K562 (cell line): Measurements from ENCODE around the gene TRAPPC12. TPM values are rescaled to one million over a fixed set of nuclear protein-coding genes. Genes with fewer than 3 reads are reported as not detected.
"Not testable (repeated sequence)": the region's sequence is repeated elsewhere in the genome, so short reads cannot be mapped to it uniquely, and the experiment has no call there.

ENCODE experiments used
- ATAC-seq: fragments of 200-7000 bp; cut with Tn5 transposase; 3 replicates; pipeline ENCODE4 v1.9.1; 2020; ENCODE audit warnings: moderate library complexity
- BruUV-seq: library from RNA; stranded (reverse); fragments of 400-500 nt; replicated peaks from 2 replicates; lab custom pipeline; 2021; lab: Mats Ljungman, UMichigan
- CTCF ChIA-PET: fragments of 300-600 bp; formaldehyde crosslinking; extraction: SDS; loops from one replicate; lab custom pipeline; 2021; ENCODE audit warnings: low intra/inter-chr PET ratio; lab: Yijun Ruan, JAX
- POLR2A ChIA-PET: fragments of 300-600, 350-650 bp; sonication (Branson Sonifier 250); formaldehyde crosslinking; extraction: SDS; loops from one replicate; lab custom pipeline; 2021; ENCODE audit warnings: antibody characterized with exemption, inconsistent platforms; lab: Yijun Ruan, JAX
- DNase-seq, 4 experiments: peaks; one replicate each; pipeline versions ENCODE4 v3.0.0 to v3.0.0-alpha.2; 2011 to 2018; ENCODE audit warnings: low spot score in 3 of 4, mixed read lengths in 3 of 4; ENCODE audit errors: extremely low read depth in 1 of 4
- FAIRE-seq: peaks from 2 replicates; lab custom pipeline; 2011; peaks lifted over from hg19 to GRCh38; lab: Jason Lieb, UNC
- H2AFZ ChIP-seq: 2 replicates; pipeline ENCODE4 v1.6.0; 2011; ENCODE audit warnings: low read depth, low read length, control low read depth, inconsistent platforms
- H3K27ac ChIP-seq: fragments of 200-600 bp; 3 replicates; pipeline ENCODE4 v1.8.0; 2011; ENCODE audit warnings: low read depth, mild to moderate bottlenecking, control low read depth, inconsistent platforms, low read length, moderate library complexity, mixed read lengths; ENCODE audit errors: extremely low read depth
- H3K27me3 ChIP-seq, 2 experiments: fragments of 300-600 bp in 1 of 2; 2 replicates in 1 of 2; 3 replicates in 1 of 2; pipeline versions ENCODE4 v1.6.0 to v1.8.0; 2011; ENCODE audit warnings: inconsistent platforms in 2 of 2, low read length in 2 of 2, mild to moderate bottlenecking in 1 of 2, mixed read lengths in 1 of 2, moderate library complexity in 1 of 2; ENCODE audit not compliant: control insufficient read depth in 2 of 2, insufficient read depth in 2 of 2
- H3K36me3 ChIP-seq: fragments of 300-600 bp; 3 replicates; pipeline ENCODE4 v1.8.0; 2011; ENCODE audit warnings: mild to moderate bottlenecking, low read length, inconsistent platforms; ENCODE audit not compliant: control insufficient read depth, insufficient read depth
- H3K4me1 ChIP-seq, 2 experiments: fragments of 200-600 bp in 1 of 2; replicated peaks in 1 of 2; 2 replicates in 1 of 2; 3 replicates in 1 of 2; pipeline versions ENCODE4 v1.5.1 to v1.8.0; 2011; ENCODE audit warnings: inconsistent platforms in 2 of 2, low read length in 2 of 2, mild to moderate bottlenecking in 1 of 2, mixed read lengths in 1 of 2, moderate library complexity in 1 of 2; ENCODE audit not compliant: control insufficient read depth in 2 of 2, insufficient read depth in 2 of 2
- H3K4me2 ChIP-seq: 2 replicates; pipeline ENCODE4 v1.6.1; 2011; ENCODE audit warnings: low read length, control low read depth, inconsistent platforms, mixed read lengths; ENCODE audit not compliant: insufficient read depth
- H3K4me3 ChIP-seq: fragments of 200-600 bp; sonication (generic), shearing (Covaris generic); 2 replicates; pipeline ENCODE4 v1.5.1; 2016; ENCODE audit warnings: control low read depth, inconsistent platforms
- H3K79me2 ChIP-seq: fragments of 200-600 bp; 3 replicates; pipeline ENCODE4 v1.8.0; 2011; ENCODE audit warnings: low read length, inconsistent platforms; ENCODE audit not compliant: control insufficient read depth, insufficient read depth
- H3K9ac ChIP-seq, 2 experiments: 2 replicates each; pipeline versions ENCODE4 v1.6.0 to v1.6.1; 2011; ENCODE audit warnings: low read depth in 2 of 2, low read length in 2 of 2, control low read depth in 1 of 2, inconsistent platforms in 1 of 2, mild to moderate bottlenecking in 1 of 2, mixed read lengths in 1 of 2; ENCODE audit not compliant: insufficient read depth in 1 of 2
- H3K9me1 ChIP-seq: one replicate; pipeline ENCODE4 v1.6.0; 2011; ENCODE audit warnings: inconsistent platforms, mild to moderate bottlenecking, low read length, moderate library complexity; ENCODE audit not compliant: control insufficient read depth, insufficient read depth
- H3K9me3 ChIP-seq: replicated peaks from 2 replicates; pipeline ENCODE4 v1.5.1; 2011; ENCODE audit warnings: low read depth, low read length, inconsistent platforms; ENCODE audit not compliant: control insufficient read depth, insufficient read depth
- H4K20me1 ChIP-seq: replicated peaks from 2 replicates; pipeline ENCODE4 v1.6.1; 2011; ENCODE audit warnings: low read length, inconsistent platforms, mixed read lengths; ENCODE audit not compliant: control insufficient read depth, insufficient read depth
- RBM34 ChIP-seq: fragments of 200-400 bp; formaldehyde crosslinking; IDR thresholded peaks from 2 replicates; pipeline ENCODE4 v1.6.1; 2018; ENCODE audit warnings: low read length, borderline replicate concordance; ENCODE audit not compliant: insufficient read depth
- ZNF12 ChIP-seq: sonication (generic); formaldehyde crosslinking; IDR thresholded peaks from 2 replicates; pipeline ENCODE4 v1.4.0; 2020; ENCODE audit warnings: mild to moderate bottlenecking, missing genetic modification reagents
- WGBS: fragments of 100-300 bp; shearing (Covaris generic); methylation state at CpG from one replicate; pipeline ENCODE4 v1.1.6; 2016; ENCODE audit warnings: low coverage, mixed read lengths; ENCODE audit not compliant: insufficient coverage; ENCODE audit errors: missing lambda C conversion rate; 5-methylcytosine and 5-hydroxymethylcytosine counted together
- in situ Hi-C: fragments of 300-500 bp; cut with MboI; formaldehyde crosslinking; loops from 4 replicates; pipeline ENCODE4 v1.15.0; 2018; ENCODE audit warnings: inconsistent platforms, mixed read lengths
- intact Hi-C: fragments of 100-400 bp; cut with micrococcal nuclease; formaldehyde crosslinking; loops from 2 replicates; pipeline ENCODE4 v1.14.2; 2022
- polyA plus RNA-seq, 8 experiments: library from polyadenylated mRNA; depleted of rRNA in 4 of 8; stranded (reverse) in 5 of 8; unstranded in 3 of 8; fragments of >200 nt; fragmentation: Nextera tagmentation in 2 of 8; fragmentation: Illumina TruSeq in 1 of 8; extraction: Ambion mirVana in 2 of 8; extraction: Trizol in 1 of 8; gene quantifications; 2 replicates each; pipeline versions ENCODE4 v1.2.1 to v1.2.3, GENCODE V29; 2011 to 2014; ENCODE audit warnings: inconsistent platforms in 1 of 8, missing spikeins in 1 of 8
- total RNA-seq, 7 experiments: library from RNA; depleted of rRNA in 6 of 7; stranded (reverse); fragments of >200 nt in 6 of 7; fragmentation: Illumina TruSeq in 2 of 7; extraction: Trizol in 2 of 7; gene quantifications; 2 replicates each; pipeline versions ENCODE4 v1.2.1 to v1.2.3, GENCODE V29; 2011 to 2021; ENCODE audit warnings: low replicate concordance in 1 of 7
- TF ChIP-seq, protein P1 (sequence below): sonication (generic); formaldehyde crosslinking; IDR thresholded peaks from 2 replicates; pipeline ENCODE4 v1.8.0; 2022; ENCODE audit warnings: missing genetic modification reagents, mild to moderate bottlenecking, borderline replicate concordance

Gene TRAPPC12
- total and polyA plus RNA-seq, 9 of the 15 experiments (the other 6 are each of a cell fraction or from before 2014, with no cell fraction given): 8.0 to 75.2 (median 39.1) TPM

DNA sequence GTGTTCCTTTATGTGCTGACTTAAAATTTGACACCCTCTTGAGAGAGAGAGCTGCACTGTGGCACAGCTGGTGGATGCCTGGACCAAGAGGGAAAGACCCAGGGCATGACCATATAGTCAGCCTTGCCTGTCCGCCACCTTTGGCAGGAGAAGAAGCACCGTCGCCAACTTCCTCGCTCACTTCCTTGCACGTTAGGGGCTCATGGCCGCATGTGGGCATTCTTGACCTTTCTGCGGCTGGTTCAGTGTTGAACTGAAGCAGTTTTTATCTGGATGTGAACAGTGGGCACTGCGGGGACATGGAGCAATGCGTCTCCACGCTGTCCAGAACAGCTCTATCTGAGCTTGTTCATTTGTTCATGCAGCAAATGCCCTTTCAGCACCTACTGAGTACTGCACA lies 66.9 kb downstream of the TRAPPC12 start:
- Histone ChIP-seq H2AFZ (no peak overlapping the region), H3K27me3 (no peaks in the 10 kb centered on the region), H4K20me1 (no peaks in the 10 kb centered on the region), H3K9me3 (no peaks in the 10 kb centered on the region), H3K36me3 (peaks cover 75% of the 10 kb centered on the region), H3K79me2 (no peaks in the 10 kb centered on the region), H3K4me1 (peaks cover 0 to 3% of the 10 kb centered on the region in 2 experiments; a peak in 2 of 5 replicates), H3K27ac (no peak overlapping the region), H3K9me1 (no peaks in the 10 kb centered on the region), H3K4me2 (no peak overlapping the region), H3K9ac (no peak overlapping the region), H3K4me3 (no peak overlapping the region)
- no TSS peak for BruUV-seq
- no peak for FAIRE-seq
- in situ Hi-C loops (no loop called here), intact Hi-C loops (no loop called here)
- CTCF ChIA-PET: no interaction called here
- DNase-seq: no peak
- WGBS: 95% methylated on average over 9 of the region's 10 CpGs
- ATAC-seq: no peak
- TF ChIP-seq, protein P1, sequence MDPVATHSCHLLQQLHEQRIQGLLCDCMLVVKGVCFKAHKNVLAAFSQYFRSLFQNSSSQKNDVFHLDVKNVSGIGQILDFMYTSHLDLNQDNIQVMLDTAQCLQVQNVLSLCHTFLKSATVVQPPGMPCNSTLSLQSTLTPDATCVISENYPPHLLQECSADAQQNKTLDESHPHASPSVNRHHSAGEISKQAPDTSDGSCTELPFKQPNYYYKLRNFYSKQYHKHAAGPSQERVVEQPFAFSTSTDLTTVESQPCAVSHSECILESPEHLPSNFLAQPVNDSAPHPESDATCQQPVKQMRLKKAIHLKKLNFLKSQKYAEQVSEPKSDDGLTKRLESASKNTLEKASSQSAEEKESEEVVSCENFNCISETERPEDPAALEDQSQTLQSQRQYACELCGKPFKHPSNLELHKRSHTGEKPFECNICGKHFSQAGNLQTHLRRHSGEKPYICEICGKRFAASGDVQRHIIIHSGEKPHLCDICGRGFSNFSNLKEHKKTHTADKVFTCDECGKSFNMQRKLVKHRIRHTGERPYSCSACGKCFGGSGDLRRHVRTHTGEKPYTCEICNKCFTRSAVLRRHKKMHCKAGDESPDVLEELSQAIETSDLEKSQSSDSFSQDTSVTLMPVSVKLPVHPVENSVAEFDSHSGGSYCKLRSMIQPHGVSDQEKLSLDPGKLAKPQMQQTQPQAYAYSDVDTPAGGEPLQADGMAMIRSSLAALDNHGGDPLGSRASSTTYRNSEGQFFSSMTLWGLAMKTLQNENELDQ (CRISPR knock-in tag): no peak
- TF ChIP-seq RBM34: no peak
- TF ChIP-seq ZNF12: no peak
- POLR2A ChIA-PET: interaction anchor here (0.8 kb wide), 1 partner anchor 375 kb away, joined by 3 read pairs; no protein-coding TSS in a partner anchor

DNA sequence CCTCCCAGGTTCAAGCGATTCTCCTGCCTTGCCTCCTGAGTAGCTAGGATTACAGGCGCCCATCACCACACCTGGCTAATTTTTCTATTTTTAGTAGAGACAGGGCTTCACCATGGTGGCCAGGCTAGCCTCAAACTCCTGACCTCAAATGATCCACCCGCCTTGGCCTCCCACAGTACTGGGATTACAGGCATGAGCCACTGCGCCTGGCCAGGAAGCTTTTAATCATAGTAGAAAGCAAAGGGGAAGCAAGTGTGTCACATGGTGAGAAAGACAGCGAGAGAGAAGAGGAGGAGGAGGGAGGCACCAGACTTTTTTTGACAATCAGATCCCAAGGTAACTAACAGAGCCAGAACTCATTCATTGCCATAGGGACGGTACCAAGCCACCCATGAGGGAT lies 67.7 kb downstream of the TRAPPC12 start:
- H3K4me2 ChIP-seq, DNase-seq, H2AFZ ChIP-seq, H3K9ac ChIP-seq, H3K27ac ChIP-seq, H4K20me1 ChIP-seq, H3K9me1 ChIP-seq, BruUV-seq, CTCF ChIA-PET, H3K4me3 ChIP-seq, H3K9me3 ChIP-seq, FAIRE-seq, H3K79me2 ChIP-seq, H3K4me1 ChIP-seq, H3K27me3 ChIP-seq, ATAC-seq, in situ Hi-C loops, intact Hi-C loops: not testable (repeated sequence)
- POLR2A ChIA-PET: interaction anchor here (0.8 kb wide), 1 partner anchor 375 kb away, joined by 3 read pairs; no protein-coding TSS in a partner anchor
- 95% methylated on average over 4 of the region's 6 CpGs for WGBS
- H3K36me3 ChIP-seq: peaks cover 75% of the 10 kb centered on the region
